ENCODE measurements around the gene HSBP1L1. TPM values are rescaled to one million over a fixed set of nuclear protein-coding genes. Genes with fewer than 3 reads are reported as not detected.
"Not testable (repeated sequence)": the region's sequence is repeated elsewhere in the genome, so short reads cannot be mapped to it uniquely, and the experiment has no call there.

The HSBP1L1 gene
- total RNA-seq, 1 donor from 2014 or later, result 7.0 TPM

DNA sequence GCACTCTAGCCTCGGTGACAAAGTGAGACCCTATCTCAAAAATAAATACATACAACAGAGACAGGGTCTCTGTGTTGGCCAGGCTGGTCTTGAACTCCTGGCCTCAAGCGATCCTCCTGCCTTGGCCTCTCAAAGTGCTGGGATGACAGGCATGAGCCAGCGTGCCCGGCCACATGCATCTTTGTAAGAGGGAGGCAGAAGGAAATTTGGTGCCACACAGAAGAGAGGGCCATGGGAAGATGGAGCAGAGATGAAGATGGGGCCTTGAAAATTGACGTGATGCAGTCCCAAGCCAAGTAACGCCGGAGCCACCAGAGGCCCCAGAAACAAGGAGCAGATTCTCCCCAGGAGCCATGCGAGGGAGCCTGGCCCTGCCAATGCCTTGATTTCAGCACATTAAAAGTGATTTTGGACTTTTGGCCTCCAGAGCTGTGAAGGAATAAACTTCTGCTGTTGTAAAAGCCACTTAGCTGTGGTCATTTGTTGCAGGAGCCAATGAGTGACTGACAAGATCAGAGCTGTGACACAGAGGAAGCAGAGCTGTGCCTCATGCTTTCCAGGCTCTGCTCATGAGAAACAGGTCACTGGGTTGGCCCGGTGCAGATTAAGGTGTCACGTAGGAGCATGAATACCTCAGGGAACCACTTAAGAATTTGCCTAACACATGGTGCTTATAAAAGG is 10.3 kb upstream of the HSBP1L1 start:
- peaks cover 1% of the 10 kb centered on the region for H3K4me1 Mint-ChIP-seq (ENCODE audit: low read depth)
- H3K27ac Mint-ChIP-seq, result no peak overlapping the region
- DNase-seq (ENCODE audit: low spot score, unreplicated experiment), result no peak
- H3K27me3 Mint-ChIP-seq, result peaks cover 38% of the 10 kb centered on the region
- TF ChIP-seq, protein P1, sequence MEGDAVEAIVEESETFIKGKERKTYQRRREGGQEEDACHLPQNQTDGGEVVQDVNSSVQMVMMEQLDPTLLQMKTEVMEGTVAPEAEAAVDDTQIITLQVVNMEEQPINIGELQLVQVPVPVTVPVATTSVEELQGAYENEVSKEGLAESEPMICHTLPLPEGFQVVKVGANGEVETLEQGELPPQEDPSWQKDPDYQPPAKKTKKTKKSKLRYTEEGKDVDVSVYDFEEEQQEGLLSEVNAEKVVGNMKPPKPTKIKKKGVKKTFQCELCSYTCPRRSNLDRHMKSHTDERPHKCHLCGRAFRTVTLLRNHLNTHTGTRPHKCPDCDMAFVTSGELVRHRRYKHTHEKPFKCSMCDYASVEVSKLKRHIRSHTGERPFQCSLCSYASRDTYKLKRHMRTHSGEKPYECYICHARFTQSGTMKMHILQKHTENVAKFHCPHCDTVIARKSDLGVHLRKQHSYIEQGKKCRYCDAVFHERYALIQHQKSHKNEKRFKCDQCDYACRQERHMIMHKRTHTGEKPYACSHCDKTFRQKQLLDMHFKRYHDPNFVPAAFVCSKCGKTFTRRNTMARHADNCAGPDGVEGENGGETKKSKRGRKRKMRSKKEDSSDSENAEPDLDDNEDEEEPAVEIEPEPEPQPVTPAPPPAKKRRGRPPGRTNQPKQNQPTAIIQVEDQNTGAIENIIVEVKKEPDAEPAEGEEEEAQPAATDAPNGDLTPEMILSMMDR (IDR thresholded peaks at IDR 0.05; ENCODE audit: unreplicated experiment), result no peak
- no peaks in the 10 kb centered on the region for H3K9me3 Mint-ChIP-seq (ENCODE audit: low read depth)
- no peak overlapping the region for H3K4me3 Mint-ChIP-seq (ENCODE audit: low read depth)
- no peaks in the 10 kb centered on the region for H3K36me3 Mint-ChIP-seq (ENCODE audit: insufficient read depth)

GRCh38 chr18:79954791-79955190 is 9.7 kb upstream of the HSBP1L1 start:
- Mint-ChIP-seq H3K9me3 (ENCODE audit: low read depth) (no peaks in the 10 kb centered on the region), H3K27ac (no peak overlapping the region), H3K36me3 (ENCODE audit: insufficient read depth) (no peaks in the 10 kb centered on the region), H3K4me1 (ENCODE audit: low read depth) (peaks cover 1% of the 10 kb centered on the region), H3K4me3 (ENCODE audit: low read depth) (no peak overlapping the region), H3K27me3 (peaks cover 40% of the 10 kb centered on the region)
- no peak for DNase-seq (ENCODE audit: low spot score, unreplicated experiment)
- TF ChIP-seq, protein P1 (IDR thresholded peaks at IDR 0.05; ENCODE audit: unreplicated experiment), result no peak

DNA sequence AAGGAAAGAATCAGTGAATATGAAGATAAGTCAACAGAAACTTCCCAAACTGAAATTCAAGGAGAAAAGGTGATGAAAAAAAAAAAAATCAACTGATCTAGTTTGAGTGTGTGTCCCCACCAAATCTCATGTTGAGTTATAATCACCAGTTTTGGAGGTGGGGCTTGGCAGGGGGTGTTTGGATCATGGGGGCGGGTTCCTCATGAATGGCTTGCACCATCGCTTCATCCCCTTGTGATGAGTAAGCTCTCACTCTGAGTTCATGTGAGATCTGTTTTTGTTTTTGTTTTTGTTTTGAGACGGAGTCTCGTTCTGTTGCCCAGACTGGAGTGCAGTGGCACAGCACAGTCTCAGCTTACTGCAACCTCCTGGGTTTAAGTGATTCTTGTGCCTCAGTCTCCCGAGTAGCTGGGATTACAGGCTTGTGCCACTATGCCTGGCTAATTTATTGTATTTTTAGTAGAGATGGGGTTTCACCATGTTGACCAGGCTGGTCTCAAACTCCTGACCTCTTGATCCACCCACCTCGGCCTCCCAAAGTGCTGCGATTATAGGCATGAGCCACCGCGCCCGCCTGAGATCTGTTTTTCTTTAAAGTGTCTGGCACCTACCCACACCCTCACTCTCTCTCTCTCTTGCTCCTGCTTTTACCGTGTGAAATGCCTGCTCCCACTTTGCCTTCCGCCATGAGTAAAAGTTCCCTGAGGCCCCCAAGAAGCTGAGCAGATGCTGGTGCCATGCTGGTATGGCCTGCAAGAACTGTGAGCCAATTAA is 9.0 kb upstream of the HSBP1L1 start:
- Mint-ChIP-seq H3K4me1 (ENCODE audit: low read depth) (peaks cover 6% of the 10 kb centered on the region), H3K36me3 (ENCODE audit: insufficient read depth) (no peaks in the 10 kb centered on the region), H3K27ac (no peak overlapping the region), H3K27me3 (peaks cover 47% of the 10 kb centered on the region), H3K9me3 (ENCODE audit: low read depth) (no peaks in the 10 kb centered on the region), H3K4me3 (ENCODE audit: low read depth) (no peak overlapping the region)
- no peak for DNase-seq (ENCODE audit: low spot score, unreplicated experiment)
- TF ChIP-seq, protein P1 (IDR thresholded peaks at IDR 0.05; ENCODE audit: unreplicated experiment), result no peak

GRCh38 chr18:79956276-79956675 is 8.2 kb upstream of the HSBP1L1 start:
- no peak overlapping the region for H3K27ac Mint-ChIP-seq
- H3K4me1 Mint-ChIP-seq (ENCODE audit: low read depth), result peaks cover 11% of the 10 kb centered on the region
- peaks cover 53% of the 10 kb centered on the region for H3K27me3 Mint-ChIP-seq
- H3K9me3 Mint-ChIP-seq (ENCODE audit: low read depth), result no peaks in the 10 kb centered on the region
- TF ChIP-seq, protein P1 (IDR thresholded peaks at IDR 0.05; ENCODE audit: unreplicated experiment), result no peak
- no peak overlapping the region for H3K4me3 Mint-ChIP-seq (ENCODE audit: low read depth)
- no peaks in the 10 kb centered on the region for H3K36me3 Mint-ChIP-seq (ENCODE audit: insufficient read depth)
- no peak for DNase-seq (ENCODE audit: low spot score, unreplicated experiment)

DNA sequence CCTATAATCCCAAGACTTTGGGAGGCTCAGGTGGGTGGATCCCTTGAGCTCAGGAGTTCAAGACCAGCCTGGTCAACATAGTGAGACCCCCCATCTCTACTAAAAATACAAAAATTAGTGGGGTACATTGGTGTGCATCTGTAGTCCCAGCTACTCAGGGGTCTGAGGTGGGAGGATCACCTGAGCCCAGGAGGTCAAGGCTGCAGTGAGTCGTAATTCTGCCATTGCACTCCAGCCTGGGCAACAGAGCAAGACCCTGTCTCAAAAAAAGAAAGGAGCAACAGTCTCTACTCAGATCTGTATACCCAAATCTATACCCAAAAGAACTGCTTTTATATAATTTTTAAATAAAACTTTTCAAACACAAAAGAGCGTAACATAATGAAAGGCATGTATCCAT is 5.5 kb upstream of the HSBP1L1 start:
- no peak for DNase-seq (ENCODE audit: low spot score, unreplicated experiment)
- Mint-ChIP-seq H3K27ac (no peak overlapping the region), H3K4me3 (ENCODE audit: low read depth) (no peak overlapping the region), H3K9me3 (ENCODE audit: low read depth) (no peaks in the 10 kb centered on the region), H3K27me3 (peaks cover 53% of the 10 kb centered on the region), H3K4me1 (ENCODE audit: low read depth) (peaks cover 16% of the 10 kb centered on the region), H3K36me3 (ENCODE audit: insufficient read depth) (no peaks in the 10 kb centered on the region)
- TF ChIP-seq, protein P1 (IDR thresholded peaks at IDR 0.05; ENCODE audit: unreplicated experiment), result no peak

- not testable (repeated sequence) for H3K36me3 Mint-ChIP-seq (ENCODE audit: insufficient read depth); H3K9me3 Mint-ChIP-seq (ENCODE audit: low read depth); DNase-seq (ENCODE audit: low spot score, unreplicated experiment)
- Mint-ChIP-seq H3K27ac (peak overlapping the region; percentile 79), H3K4me1 (ENCODE audit: low read depth) (peaks cover 16% of the 10 kb centered on the region), H3K4me3 (ENCODE audit: low read depth) (peak overlapping the region; percentile 37), H3K27me3 (peaks cover 42% of the 10 kb centered on the region)
Observed at GRCh38 chr18:79960161-79960801, 4.2 kb upstream of the HSBP1L1 start.

All from progenitor cell of endocrine pancreas (in vitro differentiated cells).